Brain microvascular endothelial cell (primary cell): ENCODE results near the gene CDC5L.

ENCODE experiments used
- DNase-seq: peaks from one replicate; pipeline ENCODE4 v3.0.0-alpha.2; 2020
- H3K27ac ChIP-seq: fragments of 250-450 bp; sonication (Bioruptor Pico); 2 replicates; pipeline ENCODE4 v1.5.1; 2020; ENCODE audit warnings: mild to moderate bottlenecking, moderate library complexity
- H3K27me3 ChIP-seq: fragments of 250-450 bp; sonication (Bioruptor Pico); replicated peaks from 2 replicates; pipeline ENCODE4 v1.5.1; 2020; ENCODE audit warnings: mild to moderate bottlenecking
- H3K36me3 ChIP-seq: fragments of 250-450 bp; sonication (Bioruptor Pico); replicated peaks from 2 replicates; pipeline ENCODE4 v1.5.1; 2020; ENCODE audit warnings: mild to moderate bottlenecking
- H3K4me3 ChIP-seq: 2 replicates; pipeline ENCODE4 v1.5.1; 2011; ENCODE audit warnings: low read depth, mild to moderate bottlenecking, control low read depth, low read length, moderate library complexity
- in situ Hi-C: cut with HindIII; loops from 2 replicates; pipeline ENCODE4 v1.10.0; 2017; ENCODE audit warnings: low sequenced_read_pairs, low pct_ligation_motif_present
- TF ChIP-seq, protein P1 (sequence below): IDR thresholded peaks from 2 replicates; pipeline ENCODE4 v1.5.1; 2011; ENCODE audit warnings: low read depth, mild to moderate bottlenecking, moderate library complexity, low read length, control low read depth, inconsistent platforms; ENCODE audit errors: missing control alignments

CDC5L gene

DNA sequence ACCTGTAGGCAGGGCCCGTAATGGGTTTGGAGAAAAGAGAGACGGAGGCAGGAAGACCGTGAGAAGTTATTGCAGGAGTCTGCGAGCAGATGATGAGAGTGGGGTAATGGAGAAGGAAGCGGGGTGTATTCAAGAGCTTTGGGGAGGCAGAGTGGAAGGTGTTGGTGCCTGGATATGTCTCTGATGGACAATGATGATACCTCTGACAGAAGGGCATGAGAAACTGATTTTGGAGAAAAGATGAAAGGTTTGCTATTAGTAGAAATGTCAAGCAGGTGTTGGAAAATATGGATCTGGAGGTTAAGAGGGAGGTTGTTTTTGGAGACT, 69.4 kb downstream of the CDC5L start:
- DNase-seq: no peak
- Histone ChIP-seq H3K27me3 (no peaks in the 10 kb centered on the region), H3K4me3 (peak overlapping the region; percentile 46), H3K27ac (no peak overlapping the region), H3K36me3 (peaks cover under 1% of the 10 kb centered on the region)
- in situ Hi-C loops: no loop called here
- TF ChIP-seq, protein P1, sequence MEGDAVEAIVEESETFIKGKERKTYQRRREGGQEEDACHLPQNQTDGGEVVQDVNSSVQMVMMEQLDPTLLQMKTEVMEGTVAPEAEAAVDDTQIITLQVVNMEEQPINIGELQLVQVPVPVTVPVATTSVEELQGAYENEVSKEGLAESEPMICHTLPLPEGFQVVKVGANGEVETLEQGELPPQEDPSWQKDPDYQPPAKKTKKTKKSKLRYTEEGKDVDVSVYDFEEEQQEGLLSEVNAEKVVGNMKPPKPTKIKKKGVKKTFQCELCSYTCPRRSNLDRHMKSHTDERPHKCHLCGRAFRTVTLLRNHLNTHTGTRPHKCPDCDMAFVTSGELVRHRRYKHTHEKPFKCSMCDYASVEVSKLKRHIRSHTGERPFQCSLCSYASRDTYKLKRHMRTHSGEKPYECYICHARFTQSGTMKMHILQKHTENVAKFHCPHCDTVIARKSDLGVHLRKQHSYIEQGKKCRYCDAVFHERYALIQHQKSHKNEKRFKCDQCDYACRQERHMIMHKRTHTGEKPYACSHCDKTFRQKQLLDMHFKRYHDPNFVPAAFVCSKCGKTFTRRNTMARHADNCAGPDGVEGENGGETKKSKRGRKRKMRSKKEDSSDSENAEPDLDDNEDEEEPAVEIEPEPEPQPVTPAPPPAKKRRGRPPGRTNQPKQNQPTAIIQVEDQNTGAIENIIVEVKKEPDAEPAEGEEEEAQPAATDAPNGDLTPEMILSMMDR: no peak

DNA sequence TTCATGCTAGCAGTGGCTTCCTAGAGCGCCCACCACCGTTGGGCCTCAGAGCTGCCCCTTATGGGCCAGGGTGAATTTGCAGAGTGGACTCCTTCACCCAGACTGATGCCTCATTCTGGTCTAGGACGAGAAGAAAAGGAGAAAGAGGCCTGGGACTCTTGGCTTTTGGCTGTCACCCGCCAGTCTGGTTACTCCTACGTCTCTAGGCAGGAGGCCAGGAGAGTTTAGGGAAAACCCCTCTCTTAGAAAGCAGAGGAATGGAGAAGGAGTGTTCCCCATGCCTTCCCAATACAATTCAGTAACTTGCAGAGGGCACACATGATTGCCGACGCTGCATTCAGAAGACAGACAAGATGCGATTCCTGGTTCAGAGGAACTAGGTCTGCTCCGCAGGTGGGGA, 70.1 kb downstream of the CDC5L start:
- Histone ChIP-seq H3K4me3 (no peak overlapping the region), H3K27ac (no peak overlapping the region), H3K36me3 (no peaks in the 10 kb centered on the region), H3K27me3 (no peaks in the 10 kb centered on the region)
- TF ChIP-seq, protein P1: no peak
- DNase-seq: no peak
- in situ Hi-C loops: no loop called here

DNA sequence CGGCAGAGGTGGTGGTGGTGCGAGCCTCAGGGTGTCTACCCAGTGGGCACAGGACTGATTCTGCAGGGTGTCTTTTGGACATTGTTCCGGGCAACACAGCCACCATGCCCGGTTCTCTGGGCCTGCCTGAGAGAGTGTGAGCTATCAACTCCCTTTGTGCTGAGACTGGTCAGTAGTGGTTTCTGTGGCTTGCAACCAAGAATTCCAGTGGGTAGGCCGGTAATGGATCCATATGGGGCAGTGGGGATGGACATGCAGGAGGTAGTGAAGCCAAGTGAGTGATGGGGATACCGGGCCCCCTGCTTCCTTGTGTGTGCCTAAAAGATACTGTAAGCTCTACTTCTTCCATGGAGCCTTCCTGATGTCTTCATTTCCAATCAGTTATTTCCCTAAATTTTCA, 71.0 kb downstream of the CDC5L start:
- Histone ChIP-seq H3K4me3 (no peak overlapping the region), H3K27ac (no peak overlapping the region), H3K27me3 (no peaks in the 10 kb centered on the region), H3K36me3 (no peaks in the 10 kb centered on the region)
- in situ Hi-C loops: no loop called here
- TF ChIP-seq, protein P1: no peak
- DNase-seq: no peak

DNA sequence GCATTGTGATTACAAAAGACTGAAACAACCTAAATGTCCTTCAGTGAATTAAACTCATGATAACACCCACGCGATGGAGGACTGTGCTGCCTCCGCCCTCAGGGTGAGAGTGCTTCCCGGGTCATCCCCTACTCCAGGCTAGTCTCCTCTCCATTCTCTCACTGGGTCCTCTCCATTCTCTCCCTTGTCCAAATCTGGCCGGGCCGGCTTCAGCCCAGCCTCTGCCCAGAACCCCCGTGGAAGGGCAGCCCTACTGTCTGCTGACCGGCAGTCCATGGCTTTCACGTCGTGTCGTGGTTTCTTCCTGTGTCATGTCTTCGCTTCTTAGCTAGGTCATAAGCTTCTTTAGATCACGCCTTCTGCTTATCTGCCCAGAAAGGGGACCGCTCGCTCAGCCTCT, 74.8 kb downstream of the CDC5L start:
- Histone ChIP-seq H3K27me3 (no peaks in the 10 kb centered on the region), H3K4me3 (no peak overlapping the region), H3K36me3 (no peaks in the 10 kb centered on the region), H3K27ac (no peak overlapping the region)
- in situ Hi-C loops: no loop called here
- DNase-seq: no peak
- TF ChIP-seq, protein P1: no peak

GRCh38 chr6:44462797-44463727, 75.6 kb downstream of the CDC5L start:
- no peak for DNase-seq
- Histone ChIP-seq H3K4me3 (no peak overlapping the region), H3K27me3 (no peaks in the 10 kb centered on the region), H3K27ac (no peak overlapping the region), H3K36me3 (no peaks in the 10 kb centered on the region)
- TF ChIP-seq, protein P1: no peak
- in situ Hi-C loops: no loop called here
